SK-N-SH (cell line): ENCODE measurements around the gene ARMH3. TPM values are rescaled to one million over a fixed set of nuclear protein-coding genes. Genes with fewer than 3 reads are reported as not detected.

ENCODE experiments used
- CTCF ChIA-PET: fragments of 300-600, 350-600 bp; formaldehyde crosslinking; extraction: SDS; loops from one replicate; lab custom pipeline; 2021; lab: Yijun Ruan, JAX
- POLR2A ChIA-PET: fragments of 350-600 bp; sonication (Branson Sonifier 250); formaldehyde crosslinking; extraction: SDS; loops from one replicate; lab custom pipeline; 2020; ENCODE audit warnings: antibody characterized with exemption, inconsistent platforms; lab: Yijun Ruan, JAX
- DNase-seq: peaks from one replicate; pipeline ENCODE4 v3.0.0; 2012
- H2AFZ ChIP-seq: fragments of 200-600 bp; sonication (generic); 2 replicates; pipeline ENCODE4 v1.8.1; 2016; ENCODE audit warnings: antibody characterized with exemption, mild to moderate bottlenecking, low read depth
- H3F3A ChIP-seq: fragments of 200-600 bp; sonication (generic); replicated peaks from 2 replicates; pipeline ENCODE3; 2016; ENCODE audit warnings: antibody characterized with exemption, mild to moderate bottlenecking; ENCODE audit not compliant: insufficient read depth
- H3K27ac ChIP-seq, 2 experiments: fragments of 200-500 bp in 1 of 2; fragments of 200-600 bp in 1 of 2; sonication (Bioruptor generic) in 1 of 2; sonication (generic), shearing (Covaris generic) in 1 of 2; 2 replicates each; pipeline versions ENCODE4 v1.5.1 to v1.6.1; 2014 to 2016; ENCODE audit warnings: low read depth in 2 of 2, inconsistent platforms in 1 of 2, low read length in 1 of 2, mild to moderate bottlenecking in 1 of 2, mixed read lengths in 1 of 2
- H3K27me3 ChIP-seq: fragments of 200-600 bp; sonication (generic), shearing (Covaris generic); 2 replicates; pipeline ENCODE4 v1.6.1; 2016; ENCODE audit warnings: mixed run types; ENCODE audit not compliant: insufficient read depth
- H3K36me3 ChIP-seq, 2 experiments: fragments of 200-500 bp in 1 of 2; fragments of 200-600 bp in 1 of 2; sonication (Bioruptor generic) in 1 of 2; sonication (generic) in 1 of 2; replicated peaks in 1 of 2; 2 replicates each; pipeline versions ENCODE3 to v1.5.1; 2014 to 2016; ENCODE audit warnings: low read length in 1 of 2, mild to moderate bottlenecking in 1 of 2; ENCODE audit not compliant: insufficient read depth in 2 of 2, control insufficient read depth in 1 of 2
- H3K4me1 ChIP-seq, 2 experiments: fragments of 200-500 bp in 1 of 2; fragments of 200-600 bp in 1 of 2; sonication (Bioruptor generic) in 1 of 2; sonication (generic), shearing (Covaris generic) in 1 of 2; 2 replicates each; pipeline versions ENCODE4 v1.5.1 to v1.6.1; 2014 to 2016; ENCODE audit warnings: low read depth in 1 of 2, low read length in 1 of 2, mixed run types in 1 of 2; ENCODE audit not compliant: insufficient read depth in 2 of 2, control insufficient read depth in 1 of 2
- H3K4me2 ChIP-seq: fragments of 200-600 bp; sonication (generic), shearing (Covaris generic); 2 replicates; pipeline ENCODE4 v1.6.1; 2017; ENCODE audit warnings: mixed run types
- H3K4me3 ChIP-seq, 2 experiments: fragments of 200-500 bp in 1 of 2; fragments of 200-600 bp in 1 of 2; sonication (Bioruptor generic) in 1 of 2; sonication (generic), shearing (Covaris generic) in 1 of 2; 2 replicates each; pipeline versions ENCODE4 v1.5.1 to v1.8.1; 2014 to 2016; ENCODE audit warnings: low read depth in 2 of 2, inconsistent platforms in 1 of 2, low read length in 1 of 2, mild to moderate bottlenecking in 1 of 2, mixed read lengths in 1 of 2, moderate library complexity in 1 of 2
- H3K79me2 ChIP-seq: fragments of 200-600 bp; sonication (generic); 2 replicates; pipeline ENCODE4 v1.8.1; 2017; ENCODE audit warnings: mild to moderate bottlenecking; ENCODE audit not compliant: insufficient read depth
- H3K9ac ChIP-seq: fragments of 200-600 bp; sonication (generic); 2 replicates; pipeline ENCODE4 v1.6.1; 2017; ENCODE audit warnings: mixed run types
- H3K9me2 ChIP-seq: fragments of 200-600 bp; sonication (generic); 2 replicates; pipeline ENCODE4 v1.6.1; 2017; ENCODE audit warnings: mixed run types
- H3K9me3 ChIP-seq: fragments of 200-600 bp; sonication (generic); 2 replicates; pipeline ENCODE4 v1.6.1; 2017; ENCODE audit warnings: mixed run types, mild to moderate bottlenecking, moderate library complexity
- H4K20me1 ChIP-seq: fragments of 200-600 bp; sonication (generic); 2 replicates; pipeline ENCODE4 v1.6.1; 2017; ENCODE audit warnings: mild to moderate bottlenecking, mixed run types; ENCODE audit not compliant: insufficient read depth
- ELF1 ChIP-seq: IDR thresholded peaks from 2 replicates; pipeline ENCODE4 v1.4.0; 2012
- EP300 ChIP-seq, 2 experiments: IDR thresholded peaks; 2 replicates each; pipeline versions ENCODE4 v1.4.0 to v1.6.1; 2012; ENCODE audit warnings: borderline replicate concordance in 1 of 2, low read depth in 1 of 2, low read length in 1 of 2
- EZH2phosphoT487 ChIP-seq: fragments of 200-600 bp; sonication (generic); IDR thresholded peaks from 2 replicates; pipeline ENCODE4 v1.6.1; 2017; ENCODE audit warnings: low read depth, mixed run types, mild to moderate bottlenecking, antibody characterized with exemption, moderate library complexity, borderline replicate concordance
- FOXM1 ChIP-seq: IDR thresholded peaks from 2 replicates; pipeline ENCODE4 v1.4.0; 2012; ENCODE audit warnings: low read depth, mild to moderate bottlenecking
- GABPA ChIP-seq: IDR thresholded peaks from 2 replicates; pipeline ENCODE4 v1.4.0; 2012; ENCODE audit warnings: low read depth, mild to moderate bottlenecking
- GATA2 ChIP-seq: sonication (generic); formaldehyde crosslinking; IDR thresholded peaks from 2 replicates; pipeline ENCODE4 v1.5.0; 2020; ENCODE audit warnings: mild to moderate bottlenecking, missing genetic modification reagents
- JUND ChIP-seq: IDR thresholded peaks from 2 replicates; pipeline ENCODE4 v1.4.0; 2012
- MXI1 ChIP-seq: IDR thresholded peaks from 2 replicates; pipeline ENCODE4 v1.6.1; 2012; ENCODE audit warnings: mild to moderate bottlenecking, low read depth, low read length, improper control_type of control experiment
- NFIC ChIP-seq: IDR thresholded peaks from 2 replicates; pipeline ENCODE4 v1.4.0; 2012; ENCODE audit warnings: borderline replicate concordance
- POLR2AphosphoS5 ChIP-seq: IDR thresholded peaks from 2 replicates; pipeline ENCODE4 v1.6.1; 2012; ENCODE audit warnings: low read depth, low read length
- REST ChIP-seq: IDR thresholded peaks from 2 replicates; pipeline ENCODE4 v1.6.1; 2012; ENCODE audit warnings: mild to moderate bottlenecking, low read depth, low read length, moderate library complexity
- SIN3A ChIP-seq: IDR thresholded peaks from 2 replicates; pipeline ENCODE4 v1.6.1; 2012; ENCODE audit warnings: low read depth, mild to moderate bottlenecking, low read length, moderate library complexity, borderline replicate concordance
- TCF12 ChIP-seq: IDR thresholded peaks from 2 replicates; pipeline ENCODE4 v1.4.0; 2012
- WGBS: methylation state at CpG from one replicate; pipeline ENCODE4 v1.1.6; 2017; ENCODE audit warnings: low lambda C conversion rate; 5-methylcytosine and 5-hydroxymethylcytosine counted together
- polyA plus RNA-seq, 3 experiments: library from polyadenylated mRNA; depleted of rRNA; stranded (reverse); fragments of >200 nt; gene quantifications; 2 replicates each; pipeline ENCODE4 v1.2.3, GENCODE V29; 2012
- TF ChIP-seq, protein P1 (sequence below): IDR thresholded peaks from 2 replicates; pipeline ENCODE4 v1.4.0; 2012; ENCODE audit warnings: low read depth
- TF ChIP-seq, protein P2 (sequence below): fragments of 200-600 bp; sonication (generic); IDR thresholded peaks from 2 replicates; pipeline ENCODE4 v1.6.1; 2017; ENCODE audit warnings: antibody characterized with exemption, mild to moderate bottlenecking, moderate library complexity

ARMH3 gene
- polyA plus RNA-seq, 1 of the 3 experiments (the other 2 are of a cell fraction) = 12.1 TPM

- H3K9me2 ChIP-seq = no peaks in the 10 kb centered on the region
- H3K4me1 ChIP-seq = no peaks in the 10 kb centered on the region
- H3K79me2 ChIP-seq = no peaks in the 10 kb centered on the region
- no peak overlapping the region for H2AFZ ChIP-seq
- ChIA-PET POLR2A (no interaction called here), CTCF (interaction anchor here (0.7 to 13.0 kb wide), 15 partner anchors 9 to 185 kb away, joined by 3 to 120 read pairs (median 14); partner anchors contain the start of genes HPS6 and KCNIP2)
- peaks cover 8% of the 10 kb centered on the region for H3F3A ChIP-seq
- H3K9ac ChIP-seq = no peak overlapping the region
- H4K20me1 ChIP-seq = no peaks in the 10 kb centered on the region
- no peaks in the 10 kb centered on the region for H3K9me3 ChIP-seq
- no peak overlapping the region for H3K4me2 ChIP-seq
- H3K36me3 ChIP-seq = no peaks in the 10 kb centered on the region
- DNase-seq = no peak
- WGBS = 87% methylated on average over 5 of the region's 5 CpGs
- no peaks in the 10 kb centered on the region for H3K27me3 ChIP-seq
- TF ChIP-seq GATA2 (CRISPR knock-in tag) (no peak), MXI1 (no peak), FOXM1 (no peak), ELF1 (no peak), TCF12 (no peak), SIN3A (no peak), EZH2phosphoT487 (no peak), GABPA (no peak), REST (no peak), JUND (no peak), EP300 (IDR thresholded peaks at IDR 0.05; ENCODE audit: borderline replicate concordance in 1 of 2, low read depth in 1 of 2, low read length in 1 of 2) (no peak), NFIC (no peak), POLR2AphosphoS5 (no peak)
- TF ChIP-seq, protein P1, sequence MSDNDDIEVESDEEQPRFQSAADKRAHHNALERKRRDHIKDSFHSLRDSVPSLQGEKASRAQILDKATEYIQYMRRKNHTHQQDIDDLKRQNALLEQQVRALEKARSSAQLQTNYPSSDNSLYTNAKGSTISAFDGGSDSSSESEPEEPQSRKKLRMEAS = no peak
- TF ChIP-seq, protein P2, sequence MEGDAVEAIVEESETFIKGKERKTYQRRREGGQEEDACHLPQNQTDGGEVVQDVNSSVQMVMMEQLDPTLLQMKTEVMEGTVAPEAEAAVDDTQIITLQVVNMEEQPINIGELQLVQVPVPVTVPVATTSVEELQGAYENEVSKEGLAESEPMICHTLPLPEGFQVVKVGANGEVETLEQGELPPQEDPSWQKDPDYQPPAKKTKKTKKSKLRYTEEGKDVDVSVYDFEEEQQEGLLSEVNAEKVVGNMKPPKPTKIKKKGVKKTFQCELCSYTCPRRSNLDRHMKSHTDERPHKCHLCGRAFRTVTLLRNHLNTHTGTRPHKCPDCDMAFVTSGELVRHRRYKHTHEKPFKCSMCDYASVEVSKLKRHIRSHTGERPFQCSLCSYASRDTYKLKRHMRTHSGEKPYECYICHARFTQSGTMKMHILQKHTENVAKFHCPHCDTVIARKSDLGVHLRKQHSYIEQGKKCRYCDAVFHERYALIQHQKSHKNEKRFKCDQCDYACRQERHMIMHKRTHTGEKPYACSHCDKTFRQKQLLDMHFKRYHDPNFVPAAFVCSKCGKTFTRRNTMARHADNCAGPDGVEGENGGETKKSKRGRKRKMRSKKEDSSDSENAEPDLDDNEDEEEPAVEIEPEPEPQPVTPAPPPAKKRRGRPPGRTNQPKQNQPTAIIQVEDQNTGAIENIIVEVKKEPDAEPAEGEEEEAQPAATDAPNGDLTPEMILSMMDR = no peak
- H3K27ac ChIP-seq = no peak overlapping the region
- no peak overlapping the region for H3K4me3 ChIP-seq
Measured at GRCh38 chr10:101887775-101888174, 168.2 kb downstream of the ARMH3 start.
